Measurements from ENCODE around the gene KRTAP5-3.

DNA sequence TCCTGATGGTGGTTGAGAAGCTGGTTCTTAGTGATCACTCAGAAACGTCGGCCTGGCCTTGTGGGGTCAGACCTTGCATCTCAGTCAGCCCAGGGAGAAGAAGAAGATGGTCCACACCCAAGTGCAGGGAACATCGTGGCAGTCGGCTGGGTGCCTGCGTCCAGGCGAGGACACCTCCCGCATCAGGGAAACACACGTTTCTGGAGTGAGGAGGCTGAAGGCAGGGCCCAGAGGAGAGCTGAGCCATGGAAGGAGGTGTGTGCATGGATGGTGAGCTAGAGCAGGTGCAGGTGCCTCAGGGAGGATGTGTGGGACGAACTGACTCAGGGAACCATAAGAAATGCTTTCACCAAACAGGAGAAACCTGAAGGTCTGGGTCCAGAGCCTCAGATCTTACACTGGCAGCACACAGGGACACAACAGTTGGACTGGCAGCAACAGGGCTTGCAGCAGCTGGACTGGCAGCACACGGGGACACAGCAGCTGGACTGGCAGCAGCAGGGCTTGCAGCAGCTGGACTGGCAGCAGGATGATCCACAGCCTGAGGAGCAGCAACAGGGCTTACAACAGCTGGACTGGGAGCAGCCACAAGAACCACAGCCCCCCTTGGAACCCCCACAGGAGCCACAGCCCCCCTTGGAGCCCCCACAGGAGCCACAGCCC, 10.8 kb downstream of the KRTAP5-3 start:
- TF ChIP-seq TEAD4 (IDR thresholded peaks at IDR 0.05) = no peak
- TF ChIP-seq EP300 (IDR thresholded peaks at IDR 0.05; ENCODE audit: borderline replicate concordance) = no peak
- no peak for TF ChIP-seq TCF12 (IDR thresholded peaks at IDR 0.05; ENCODE audit: low read depth)
- no peak for TF ChIP-seq CEBPB (IDR thresholded peaks at IDR 0.05)
- TF ChIP-seq RAD21 (IDR thresholded peaks at IDR 0.05; ENCODE audit: low read depth) = no peak
- no peak for TF ChIP-seq CREB1 (IDR thresholded peaks at IDR 0.05; ENCODE audit: low read depth)
- TF ChIP-seq, protein P1, sequence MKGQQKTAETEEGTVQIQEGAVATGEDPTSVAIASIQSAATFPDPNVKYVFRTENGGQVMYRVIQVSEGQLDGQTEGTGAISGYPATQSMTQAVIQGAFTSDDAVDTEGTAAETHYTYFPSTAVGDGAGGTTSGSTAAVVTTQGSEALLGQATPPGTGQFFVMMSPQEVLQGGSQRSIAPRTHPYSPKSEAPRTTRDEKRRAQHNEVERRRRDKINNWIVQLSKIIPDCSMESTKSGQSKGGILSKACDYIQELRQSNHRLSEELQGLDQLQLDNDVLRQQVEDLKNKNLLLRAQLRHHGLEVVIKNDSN (IDR thresholded peaks at IDR 0.05) = no peak
- TF ChIP-seq, protein P2, sequence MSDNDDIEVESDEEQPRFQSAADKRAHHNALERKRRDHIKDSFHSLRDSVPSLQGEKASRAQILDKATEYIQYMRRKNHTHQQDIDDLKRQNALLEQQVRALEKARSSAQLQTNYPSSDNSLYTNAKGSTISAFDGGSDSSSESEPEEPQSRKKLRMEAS (IDR thresholded peaks at IDR 0.05) = no peak
- TF ChIP-seq, protein P3, sequence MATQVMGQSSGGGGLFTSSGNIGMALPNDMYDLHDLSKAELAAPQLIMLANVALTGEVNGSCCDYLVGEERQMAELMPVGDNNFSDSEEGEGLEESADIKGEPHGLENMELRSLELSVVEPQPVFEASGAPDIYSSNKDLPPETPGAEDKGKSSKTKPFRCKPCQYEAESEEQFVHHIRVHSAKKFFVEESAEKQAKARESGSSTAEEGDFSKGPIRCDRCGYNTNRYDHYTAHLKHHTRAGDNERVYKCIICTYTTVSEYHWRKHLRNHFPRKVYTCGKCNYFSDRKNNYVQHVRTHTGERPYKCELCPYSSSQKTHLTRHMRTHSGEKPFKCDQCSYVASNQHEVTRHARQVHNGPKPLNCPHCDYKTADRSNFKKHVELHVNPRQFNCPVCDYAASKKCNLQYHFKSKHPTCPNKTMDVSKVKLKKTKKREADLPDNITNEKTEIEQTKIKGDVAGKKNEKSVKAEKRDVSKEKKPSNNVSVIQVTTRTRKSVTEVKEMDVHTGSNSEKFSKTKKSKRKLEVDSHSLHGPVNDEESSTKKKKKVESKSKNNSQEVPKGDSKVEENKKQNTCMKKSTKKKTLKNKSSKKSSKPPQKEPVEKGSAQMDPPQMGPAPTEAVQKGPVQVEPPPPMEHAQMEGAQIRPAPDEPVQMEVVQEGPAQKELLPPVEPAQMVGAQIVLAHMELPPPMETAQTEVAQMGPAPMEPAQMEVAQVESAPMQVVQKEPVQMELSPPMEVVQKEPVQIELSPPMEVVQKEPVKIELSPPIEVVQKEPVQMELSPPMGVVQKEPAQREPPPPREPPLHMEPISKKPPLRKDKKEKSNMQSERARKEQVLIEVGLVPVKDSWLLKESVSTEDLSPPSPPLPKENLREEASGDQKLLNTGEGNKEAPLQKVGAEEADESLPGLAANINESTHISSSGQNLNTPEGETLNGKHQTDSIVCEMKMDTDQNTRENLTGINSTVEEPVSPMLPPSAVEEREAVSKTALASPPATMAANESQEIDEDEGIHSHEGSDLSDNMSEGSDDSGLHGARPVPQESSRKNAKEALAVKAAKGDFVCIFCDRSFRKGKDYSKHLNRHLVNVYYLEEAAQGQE (IDR thresholded peaks at IDR 0.05; ENCODE audit: low read depth) = no peak
- no peak for TF ChIP-seq YY1 (IDR thresholded peaks at IDR 0.05; ENCODE audit: low read depth)
- TF ChIP-seq FOXM1 (IDR thresholded peaks at IDR 0.05; ENCODE audit: borderline replicate concordance, low read depth) = no peak
- no peak for TF ChIP-seq EGR1 (IDR thresholded peaks at IDR 0.05)
- TF ChIP-seq ZBTB7A (IDR thresholded peaks at IDR 0.05; ENCODE audit: low read depth) = no peak
